D341Med (cell line): ENCODE data around the gene TARBP2.
"Not testable (repeated sequence)": the region's sequence is repeated elsewhere in the genome, so short reads cannot be mapped to it uniquely, and the experiment has no call there.

Experiments used
- DNase-seq: peaks from one replicate; pipeline ENCODE4 v3.0.0; 2012; ENCODE audit warnings: low spot score

TARBP2 gene

DNA sequence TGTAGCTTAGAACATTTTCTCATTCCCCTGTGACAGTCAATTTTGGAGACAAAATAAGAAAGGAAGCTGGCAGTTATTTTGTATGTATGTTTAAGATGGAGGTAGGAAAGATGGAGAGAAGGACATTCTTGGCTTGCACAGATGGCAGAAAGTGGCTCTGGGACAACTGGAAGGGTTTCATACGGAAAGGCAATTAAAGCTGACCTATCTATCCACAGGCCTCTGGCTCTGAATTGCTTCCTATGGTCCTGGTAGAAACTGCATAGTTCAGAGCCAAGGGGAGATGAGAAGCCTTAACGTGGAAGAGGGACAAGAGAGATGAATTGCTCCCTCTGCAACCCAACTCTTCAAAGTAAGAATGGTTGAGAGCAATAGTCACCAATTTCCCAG lies 14.2 kb downstream of the TARBP2 start:
- no peak for DNase-seq

DNA sequence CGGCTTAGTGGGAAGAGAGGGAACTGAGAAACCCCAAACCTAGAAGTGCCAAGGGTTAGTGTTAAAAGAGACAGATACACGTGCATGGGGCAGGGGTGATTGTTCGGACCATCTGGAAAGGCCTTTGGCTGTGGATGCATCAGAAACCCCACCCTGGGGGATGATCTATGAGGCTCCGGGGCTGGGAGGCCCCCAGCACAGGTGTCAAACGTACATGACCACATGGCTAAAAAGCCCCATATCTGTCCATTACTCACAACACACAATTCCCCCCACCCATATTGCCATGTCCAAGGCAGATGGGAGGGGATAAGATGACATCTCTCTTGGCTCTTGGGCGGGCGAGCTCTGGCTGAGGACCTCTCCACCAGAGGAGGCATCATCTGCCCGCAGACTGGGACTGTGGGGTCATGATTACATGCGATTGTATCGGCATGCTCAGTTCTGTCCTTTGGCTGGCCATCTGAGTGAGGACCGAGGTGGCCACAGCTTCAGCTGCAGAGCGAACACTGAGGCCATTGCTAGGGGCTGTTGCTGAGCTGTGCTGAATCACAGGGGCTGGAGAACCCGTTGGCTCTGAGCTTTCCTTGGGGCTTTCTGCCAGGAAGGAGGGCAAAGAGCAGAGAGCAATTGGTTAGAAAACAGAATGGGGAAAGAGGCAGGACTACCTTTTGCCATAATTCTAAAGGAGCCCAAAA lies 15.8 kb downstream of the TARBP2 start:
- DNase-seq, result no peak

DNA sequence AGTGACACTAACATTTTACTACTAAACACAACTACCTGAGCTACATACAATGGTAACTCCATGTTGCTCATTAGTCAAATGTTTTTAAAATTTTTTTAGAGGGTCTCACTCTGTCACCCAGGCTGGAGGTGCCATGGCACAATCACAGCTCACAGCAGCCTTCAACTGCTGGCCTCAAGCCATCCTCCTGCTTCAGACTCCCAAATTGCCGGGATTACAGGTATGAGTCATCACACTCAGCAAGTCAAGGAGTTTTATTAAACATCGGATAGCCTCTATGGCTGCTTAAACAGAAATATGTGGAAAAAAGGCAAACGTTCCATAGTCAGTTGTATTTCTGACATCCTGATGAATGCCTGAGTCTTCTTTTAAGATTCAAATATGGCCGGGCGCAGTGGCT lies 17.3 kb downstream of the TARBP2 start:
- DNase-seq, result no peak

DNA sequence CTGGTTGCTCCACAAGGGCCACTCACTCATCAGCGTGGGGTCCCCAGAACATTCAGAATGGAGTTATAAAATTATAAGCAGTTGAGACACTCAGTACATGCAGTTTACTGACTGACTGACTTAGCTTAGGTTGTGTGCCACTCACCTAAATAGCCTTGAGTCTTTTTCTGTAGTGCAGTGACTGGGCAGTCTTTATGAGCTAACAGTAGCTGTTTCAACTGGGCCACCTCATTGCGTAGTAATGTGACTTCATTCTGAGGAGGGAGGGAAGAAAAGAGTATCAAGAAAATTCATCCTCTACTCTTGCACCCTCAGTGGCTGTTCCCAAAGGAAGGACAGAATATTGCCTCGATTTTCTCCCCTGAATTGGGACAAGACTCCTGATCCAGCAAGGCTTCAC lies 22.0 kb downstream of the TARBP2 start:
- no peak for DNase-seq

DNA sequence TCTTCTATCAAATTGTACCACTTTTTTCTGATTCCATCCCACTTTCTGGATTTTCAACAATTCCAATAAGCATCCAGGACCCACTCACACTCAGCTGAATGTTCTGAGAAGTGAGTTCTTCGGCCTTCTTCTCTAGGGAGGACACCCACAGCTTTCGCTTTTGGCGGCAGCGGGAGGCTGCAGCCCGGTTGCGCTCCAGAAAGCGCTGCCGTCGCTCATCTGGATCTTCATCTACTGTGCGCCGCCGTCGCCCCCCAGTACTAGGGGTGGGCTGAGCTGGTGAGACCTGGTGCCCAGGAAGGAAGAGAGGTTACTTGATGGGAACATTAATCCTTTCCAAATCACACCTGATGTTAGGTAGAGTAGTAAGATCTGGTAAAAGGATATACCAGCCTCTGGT lies 23.4 kb downstream of the TARBP2 start:
- DNase-seq, result no peak

DNA sequence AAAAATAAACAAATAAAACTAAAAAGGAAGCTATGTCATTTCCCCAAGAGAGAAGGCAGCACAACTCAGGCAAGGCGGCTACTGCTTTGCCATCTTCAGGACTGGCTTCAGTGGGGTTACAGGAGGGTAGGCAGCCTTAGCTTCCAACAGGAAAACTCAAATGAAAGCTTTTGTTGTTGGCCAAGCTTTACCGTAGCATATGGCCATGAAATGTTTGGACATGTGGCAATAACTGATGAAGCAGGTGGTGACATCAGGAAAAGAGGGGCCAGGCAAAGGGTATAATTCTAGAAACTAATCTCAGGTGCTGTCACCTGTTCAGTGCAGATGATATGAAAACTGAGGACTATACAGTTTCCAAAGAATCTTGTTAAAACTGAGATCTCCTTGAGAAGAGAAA lies 29.0 kb downstream of the TARBP2 start:
- no peak for DNase-seq

DNA sequence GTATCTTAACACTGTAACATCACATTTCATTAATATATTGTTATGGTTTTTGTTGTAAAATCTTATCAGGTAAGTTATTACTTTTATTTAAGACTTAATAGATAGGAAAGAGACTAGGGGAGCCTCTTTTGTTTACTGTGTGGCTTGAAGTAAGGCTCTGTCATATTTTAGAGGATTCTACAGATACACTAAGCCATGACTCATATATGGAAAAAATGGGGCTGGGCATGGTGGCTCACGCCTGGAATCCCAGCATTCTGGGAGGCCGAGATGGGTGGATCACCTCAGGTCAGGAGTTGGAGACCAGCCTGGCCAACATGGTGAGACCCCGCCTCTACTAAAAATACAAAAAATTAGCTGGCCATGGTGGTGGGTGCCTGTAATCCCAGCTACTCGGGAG lies 29.8 kb downstream of the TARBP2 start:
- DNase-seq, result no peak

DNA sequence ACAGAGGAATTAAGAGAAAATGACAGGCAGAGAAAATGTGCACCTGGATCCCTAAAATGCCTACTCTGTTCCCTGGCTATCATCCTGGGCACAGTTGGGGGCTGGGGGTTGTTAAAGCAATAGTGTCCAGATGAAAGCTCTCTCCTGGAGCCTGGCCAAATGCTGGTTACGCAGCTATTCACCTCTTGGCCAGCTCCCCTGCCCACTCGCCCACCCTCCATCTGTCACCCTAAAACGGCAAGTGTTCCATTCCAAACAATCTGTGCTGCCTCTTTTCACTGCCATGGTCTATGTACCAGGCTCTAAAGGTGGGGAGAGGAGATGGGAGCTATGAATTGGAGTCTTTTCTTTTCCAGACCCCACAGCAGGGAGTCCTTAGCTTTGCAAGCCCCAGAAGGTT lies 30.9 kb downstream of the TARBP2 start:
- no peak for DNase-seq

DNA sequence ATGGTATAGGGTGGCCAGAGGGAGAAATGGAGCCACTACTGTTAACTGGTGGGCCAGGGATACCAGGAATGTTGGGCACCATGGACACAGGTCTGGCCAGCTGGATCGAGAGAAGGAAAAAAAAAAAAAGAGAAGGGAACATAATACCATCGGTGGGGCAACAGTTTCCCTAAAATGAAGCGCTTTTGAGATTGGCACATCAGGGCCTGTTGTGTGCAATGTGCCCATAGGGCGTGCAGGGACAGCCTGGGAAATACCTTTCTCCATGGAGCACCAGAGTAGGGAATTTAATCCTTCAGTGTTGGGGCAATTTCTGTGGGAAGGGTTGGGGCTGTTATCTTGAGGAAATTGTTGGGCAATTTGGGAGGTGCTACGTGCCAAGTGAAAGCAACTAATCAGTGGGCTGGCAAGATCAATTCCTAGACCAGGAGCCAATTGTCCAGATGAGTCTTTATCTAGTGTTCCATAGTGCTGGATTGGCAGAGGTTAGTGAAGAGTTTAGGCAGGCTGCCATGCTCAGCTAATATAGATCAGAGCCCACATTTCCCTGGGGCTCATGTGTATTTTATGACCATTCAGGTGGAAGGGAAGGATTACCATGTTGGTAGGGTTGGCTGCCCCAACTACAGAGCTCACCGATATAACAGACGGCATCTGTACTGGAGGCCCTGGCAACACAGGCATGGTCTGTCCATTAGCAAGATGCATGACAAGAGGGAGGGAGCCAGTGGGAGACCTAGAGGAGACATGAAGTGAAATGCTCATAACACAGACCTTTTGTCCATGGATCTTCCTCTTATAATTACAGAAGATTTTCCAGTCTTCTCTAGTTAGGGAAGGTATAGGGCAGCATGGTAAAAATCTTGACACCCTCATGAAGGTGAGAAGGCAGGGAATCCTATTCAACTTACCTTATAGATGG lies 31.7 kb downstream of the TARBP2 start:
- no peak for DNase-seq

DNA sequence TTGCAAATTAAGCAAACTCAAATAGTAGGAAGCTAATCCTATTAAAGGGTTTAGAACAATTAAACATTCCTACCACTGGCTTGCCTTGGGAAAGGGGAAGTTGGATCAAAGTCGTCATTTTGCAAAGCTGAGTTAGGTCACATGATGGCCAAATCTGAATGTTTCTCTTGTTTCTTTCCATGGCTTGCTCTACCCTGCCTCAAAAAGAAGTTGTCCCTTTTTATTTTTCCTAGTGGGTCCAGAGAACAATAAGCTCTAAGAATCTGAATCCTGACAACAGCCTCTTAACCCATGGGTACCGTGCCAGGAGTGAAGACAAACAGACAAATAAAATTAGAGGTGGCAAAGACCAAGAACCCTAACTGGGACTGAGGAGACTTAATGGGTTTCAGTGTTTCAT lies 32.4 kb downstream of the TARBP2 start:
- DNase-seq, result no peak

DNA sequence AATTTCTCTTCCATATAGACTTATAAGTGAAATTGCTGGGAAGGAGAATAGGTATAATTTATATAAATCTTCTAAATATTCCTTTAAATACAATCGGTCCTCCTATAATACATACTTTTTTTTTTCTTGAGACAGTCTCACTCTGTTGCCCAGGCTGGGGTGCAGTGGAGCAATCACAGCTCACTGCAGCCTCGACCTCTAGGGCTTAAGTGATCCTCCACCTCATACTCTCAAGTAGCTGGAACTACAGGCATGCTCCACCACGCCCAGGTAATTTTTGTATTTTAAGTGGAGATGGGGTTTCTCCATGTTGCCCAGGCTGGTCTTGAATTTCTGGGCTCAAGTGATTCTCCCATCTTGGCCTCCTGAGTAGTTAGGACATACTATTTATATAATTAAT lies 35.9 kb downstream of the TARBP2 start:
- no peak for DNase-seq

DNA sequence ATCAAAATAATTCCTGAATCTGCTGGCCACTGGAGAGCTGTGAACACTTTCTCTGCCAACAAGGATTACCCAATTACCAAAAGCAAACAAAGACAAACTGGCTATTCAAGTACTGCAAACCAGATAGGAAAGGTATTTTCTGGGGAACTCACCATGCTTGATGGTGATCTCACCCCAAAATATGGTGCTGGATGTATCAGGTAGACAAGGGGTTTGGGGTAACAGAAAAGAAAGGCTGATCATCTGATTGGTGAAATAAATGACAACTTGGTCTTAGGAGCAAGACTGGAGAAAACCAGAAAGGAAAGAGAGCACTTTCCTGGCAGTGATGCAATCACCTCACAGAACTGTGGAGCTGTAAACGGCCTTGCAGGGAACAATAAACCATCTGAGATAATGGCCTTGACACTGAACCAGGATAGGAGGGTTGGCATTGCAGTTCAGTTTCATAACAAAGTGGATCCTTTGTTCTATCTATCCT lies 37.2 kb downstream of the TARBP2 start:
- no peak for DNase-seq

DNA sequence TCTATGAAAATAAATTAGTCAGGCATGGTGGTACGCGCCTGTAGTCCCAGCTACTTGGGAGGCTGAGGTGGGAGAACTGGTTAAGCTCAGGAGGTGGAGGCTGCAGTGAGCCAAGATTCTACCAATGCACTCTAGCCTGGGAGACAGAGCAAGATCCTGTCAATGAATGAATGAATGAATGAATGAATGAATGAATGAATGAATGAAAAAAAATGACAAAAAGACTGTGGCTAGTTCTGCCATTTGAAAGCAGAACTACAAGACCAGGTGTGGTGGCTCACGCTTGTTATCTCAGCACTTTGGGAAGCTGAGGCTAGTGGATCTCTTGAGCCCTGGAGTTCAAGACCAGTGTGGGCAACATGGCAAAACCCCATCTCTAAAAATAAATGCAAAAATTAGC lies 38.4 kb downstream of the TARBP2 start:
- no peak for DNase-seq

DNA sequence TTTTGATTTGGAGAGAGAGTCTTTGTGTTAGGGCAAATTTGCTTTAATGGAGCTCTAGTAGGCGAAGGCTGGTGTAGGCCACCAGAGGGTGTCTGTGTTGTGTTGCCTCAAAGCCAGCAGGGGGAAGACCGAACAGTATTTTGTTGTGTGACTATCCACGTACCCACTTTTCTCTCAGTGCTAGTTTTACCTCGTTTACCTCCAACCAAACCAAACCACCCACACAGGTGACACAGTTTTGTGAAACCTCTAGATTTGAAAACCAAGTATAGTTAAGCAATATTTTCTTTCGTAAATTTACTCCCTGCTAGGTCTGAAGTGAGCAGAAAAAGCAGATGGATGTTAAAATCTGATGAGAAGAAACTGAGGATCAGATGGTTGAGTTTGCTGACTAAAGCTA lies 42.5 kb downstream of the TARBP2 start:
- DNase-seq, result peak; percentile 80

DNA sequence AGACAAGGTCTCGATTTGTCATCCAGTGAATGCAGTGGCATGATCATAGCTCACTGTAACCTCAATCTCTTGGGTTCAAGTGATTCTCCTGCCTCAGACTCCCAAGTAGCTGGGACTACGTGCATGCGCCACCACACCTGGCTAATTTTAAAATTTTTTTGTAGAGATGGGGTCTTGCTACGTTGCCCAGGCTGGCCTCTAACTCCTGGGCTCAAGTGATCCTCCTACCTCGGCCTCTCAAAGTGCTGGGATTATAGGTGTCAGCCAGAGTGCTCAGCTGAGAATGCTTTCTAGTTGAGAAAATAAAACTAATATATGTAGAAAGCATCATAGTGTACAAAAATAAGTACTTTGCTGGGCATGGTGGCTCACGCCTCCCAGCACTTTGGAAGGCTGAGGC lies 47.3 kb downstream of the TARBP2 start:
- not testable (repeated sequence) for DNase-seq

DNA sequence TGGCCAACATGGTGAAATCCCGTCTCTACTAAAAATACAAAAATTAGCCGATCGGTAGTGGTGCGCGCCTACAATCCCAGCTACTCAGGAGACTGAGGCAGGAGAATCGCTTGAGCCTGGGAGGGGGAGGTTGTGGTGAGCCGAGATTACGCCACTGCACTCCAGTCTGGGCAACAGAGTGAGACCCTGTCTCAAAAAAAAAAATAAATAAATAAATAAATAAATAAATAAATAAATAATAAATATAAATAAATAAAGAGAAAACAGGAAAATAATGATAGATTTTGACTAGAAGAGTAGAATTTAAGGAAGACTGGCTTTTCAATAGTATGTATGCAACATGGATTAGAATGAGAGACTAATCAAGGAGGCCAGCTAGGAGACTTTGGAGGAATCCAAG lies 49.0 kb downstream of the TARBP2 start:
- DNase-seq, result not testable (repeated sequence)

DNA sequence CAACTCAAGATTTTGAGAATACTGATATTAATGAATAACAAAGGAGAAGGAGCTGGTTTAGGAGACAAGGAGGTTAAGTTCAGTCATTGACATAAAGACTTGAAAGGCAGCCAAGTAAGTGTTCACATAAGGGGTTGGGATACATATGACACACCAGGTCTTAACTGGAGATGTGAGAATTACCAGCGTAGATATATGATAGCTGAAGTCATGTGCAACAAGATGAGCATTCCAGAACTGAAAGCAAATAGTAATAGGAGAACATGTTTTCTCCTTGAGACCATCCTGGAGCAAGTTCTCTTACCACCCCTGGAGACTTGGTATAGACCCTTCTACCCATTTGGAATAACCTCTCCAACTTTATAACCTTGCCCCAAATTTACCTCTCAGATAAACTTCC lies 49.5 kb downstream of the TARBP2 start:
- no peak for DNase-seq

DNA sequence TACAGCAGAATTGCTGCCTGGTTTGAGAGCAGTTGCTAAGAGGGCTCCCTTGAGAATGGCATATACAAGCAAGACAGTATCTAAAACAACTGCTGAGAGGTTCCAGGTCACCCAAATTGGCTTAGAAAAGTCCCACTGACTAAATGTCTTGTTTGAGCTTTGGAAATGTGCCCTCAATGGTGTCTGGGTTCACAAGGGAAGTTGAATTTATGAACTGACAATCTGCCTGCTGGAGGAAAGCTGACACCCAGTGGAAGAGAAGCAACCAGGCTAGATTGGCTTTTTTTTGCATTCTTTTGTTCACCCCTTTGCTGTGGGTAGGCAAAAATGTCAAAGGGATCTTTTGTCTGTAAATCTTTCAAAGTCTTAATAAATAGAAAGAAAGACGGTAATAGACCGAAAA lies 50.8 kb downstream of the TARBP2 start:
- no peak for DNase-seq

DNA sequence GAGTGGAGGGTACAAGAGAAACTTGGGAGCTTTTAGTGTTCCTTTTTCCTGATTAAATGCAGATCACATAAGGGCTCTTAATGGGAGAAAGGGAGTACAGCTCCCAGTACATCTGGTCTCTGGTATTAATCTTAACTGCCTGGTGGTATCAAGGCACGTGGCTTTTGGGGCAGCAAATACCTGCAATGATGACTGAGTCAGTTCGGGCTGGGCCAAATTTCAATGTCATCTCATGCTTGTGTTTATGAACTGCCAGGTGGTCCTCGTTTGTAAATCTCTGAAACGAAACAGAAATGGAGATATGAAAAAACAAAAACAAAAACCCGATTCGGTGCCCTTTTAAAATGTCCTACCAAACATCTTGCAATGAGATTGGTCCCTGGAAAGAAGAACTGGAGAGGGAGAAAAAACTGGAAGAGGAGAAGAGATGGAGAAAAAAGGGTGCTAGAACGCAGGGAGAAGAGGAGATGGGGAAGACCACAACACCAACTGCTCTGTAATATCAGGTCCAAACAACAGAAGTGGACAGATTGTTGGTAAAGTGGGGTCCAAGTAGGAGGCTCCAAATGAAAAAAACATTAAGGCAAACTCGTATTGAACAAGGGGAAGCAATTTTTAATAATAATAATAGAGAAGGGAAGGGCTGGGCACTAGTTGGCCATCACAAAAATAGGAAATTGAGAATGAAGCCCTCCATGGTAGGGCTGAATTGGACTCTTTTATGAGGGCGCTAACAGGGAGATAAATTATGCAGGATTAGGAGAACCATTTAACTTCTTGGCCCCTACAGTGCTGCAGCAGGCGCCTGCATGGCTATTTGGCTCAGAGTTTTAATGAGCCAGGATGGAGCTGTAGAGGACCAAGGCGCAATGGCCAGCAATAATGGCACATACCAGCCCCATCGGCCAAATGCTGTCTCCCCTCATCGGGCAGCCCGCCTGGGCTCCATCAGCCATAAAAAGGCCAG lies 51.6 kb downstream of the TARBP2 start:
- no peak for DNase-seq
